ENCODE measurements around the gene PCBD1.

DNA sequence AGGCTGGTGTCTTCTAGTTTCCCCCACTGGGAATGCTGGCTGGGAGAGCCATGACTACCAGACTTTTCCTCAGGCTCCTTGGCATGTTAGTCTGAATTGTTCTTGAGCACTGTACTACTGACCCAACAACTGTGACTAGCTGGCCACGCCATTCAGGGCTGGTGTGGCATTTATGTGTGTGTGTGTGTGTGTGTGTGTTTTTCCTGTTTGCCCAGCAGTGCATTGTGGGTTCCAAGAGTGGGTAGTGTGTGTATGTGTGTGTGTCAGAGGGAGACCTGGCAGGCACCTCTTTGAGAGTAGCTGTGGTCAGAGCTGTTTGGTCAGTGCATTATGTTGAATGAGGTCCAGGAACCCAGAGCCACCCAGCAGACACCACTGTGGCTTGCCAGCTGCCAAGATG is 9.2 kb downstream of the PCBD1 start:
- TF ChIP-seq, protein P1, sequence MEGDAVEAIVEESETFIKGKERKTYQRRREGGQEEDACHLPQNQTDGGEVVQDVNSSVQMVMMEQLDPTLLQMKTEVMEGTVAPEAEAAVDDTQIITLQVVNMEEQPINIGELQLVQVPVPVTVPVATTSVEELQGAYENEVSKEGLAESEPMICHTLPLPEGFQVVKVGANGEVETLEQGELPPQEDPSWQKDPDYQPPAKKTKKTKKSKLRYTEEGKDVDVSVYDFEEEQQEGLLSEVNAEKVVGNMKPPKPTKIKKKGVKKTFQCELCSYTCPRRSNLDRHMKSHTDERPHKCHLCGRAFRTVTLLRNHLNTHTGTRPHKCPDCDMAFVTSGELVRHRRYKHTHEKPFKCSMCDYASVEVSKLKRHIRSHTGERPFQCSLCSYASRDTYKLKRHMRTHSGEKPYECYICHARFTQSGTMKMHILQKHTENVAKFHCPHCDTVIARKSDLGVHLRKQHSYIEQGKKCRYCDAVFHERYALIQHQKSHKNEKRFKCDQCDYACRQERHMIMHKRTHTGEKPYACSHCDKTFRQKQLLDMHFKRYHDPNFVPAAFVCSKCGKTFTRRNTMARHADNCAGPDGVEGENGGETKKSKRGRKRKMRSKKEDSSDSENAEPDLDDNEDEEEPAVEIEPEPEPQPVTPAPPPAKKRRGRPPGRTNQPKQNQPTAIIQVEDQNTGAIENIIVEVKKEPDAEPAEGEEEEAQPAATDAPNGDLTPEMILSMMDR (IDR thresholded peaks at IDR 0.05): no peak
- TF ChIP-seq EZH2 (IDR thresholded peaks at IDR 0.05): no peak

Data from neural progenitor cell (in vitro differentiated cells).